C4-2B (cell line): ENCODE data around the gene MT1B.

Source experiments
- H3K27ac ChIP-seq: fragments of 450-650 bp; 2 replicates; pipeline ENCODE4 v1.5.1; 2017
- CTCF ChIP-seq: fragments of 450-650 bp; conservative IDR thresholded peaks from 2 replicates; pipeline ENCODE4 v1.5.1; 2017; ENCODE audit warnings: mild to moderate bottlenecking
- ZFX ChIP-seq: fragments of 450-650 bp; IDR thresholded peaks from 2 replicates; pipeline ENCODE4 v1.6.1; 2017

MT1B gene

DNA sequence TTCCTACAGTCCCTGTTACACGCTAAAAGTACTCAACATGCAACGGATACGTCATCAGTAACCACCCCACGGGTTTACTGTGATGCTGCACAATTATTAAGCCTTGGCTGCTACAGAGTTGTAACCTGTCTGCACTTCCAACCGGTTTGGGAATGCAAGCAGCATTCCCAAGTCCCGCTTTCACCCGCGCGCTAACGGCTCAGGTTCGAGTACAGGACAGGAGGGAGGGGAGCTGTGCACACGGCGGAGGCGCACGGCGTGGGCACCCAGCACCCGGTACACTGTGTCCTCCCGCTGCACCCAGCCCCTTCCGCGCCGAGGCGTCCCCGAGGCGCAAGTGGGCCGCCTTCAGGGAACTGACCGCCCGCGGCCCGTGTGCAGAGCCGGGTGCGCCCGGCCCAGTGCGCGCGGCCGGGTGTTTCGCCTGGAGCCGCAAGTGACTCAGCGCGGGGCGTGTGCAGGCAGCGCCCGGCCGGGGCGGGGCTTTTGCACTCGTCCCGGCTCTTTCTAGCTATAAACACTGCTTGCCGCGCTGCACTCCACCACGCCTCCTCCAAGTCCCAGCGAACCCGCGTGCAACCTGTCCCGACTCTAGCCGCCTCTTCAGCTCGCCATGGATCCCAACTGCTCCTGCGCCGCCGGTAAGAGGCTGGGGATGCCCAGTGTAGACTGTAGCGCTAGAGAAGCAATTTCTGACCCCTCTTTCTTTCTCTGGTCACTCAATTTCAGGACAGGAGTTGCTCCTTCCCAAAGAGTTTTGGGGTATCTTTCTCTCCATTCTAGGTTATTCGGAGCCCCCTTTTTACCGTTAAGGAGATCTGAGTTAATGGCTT is 43.4 kb upstream of the MT1B start, which contains the start of gene MT2A:
Gene MT2A (plus strand): TSS at position 542 of the 833 bp plus-strand sequence. CDS start 72 bp downstream, at position 614.
- no peak for TF ChIP-seq ZFX
- no peak for TF ChIP-seq CTCF
- peak within 1 kb of the TSS; percentile 79 for H3K27ac ChIP-seq

- no peak for TF ChIP-seq ZFX
- H3K27ac ChIP-seq: peak overlapping the region; percentile 79
Measured at GRCh38 chr16:56608876-56609462, 42.7 kb upstream of the MT1B start.

DNA sequence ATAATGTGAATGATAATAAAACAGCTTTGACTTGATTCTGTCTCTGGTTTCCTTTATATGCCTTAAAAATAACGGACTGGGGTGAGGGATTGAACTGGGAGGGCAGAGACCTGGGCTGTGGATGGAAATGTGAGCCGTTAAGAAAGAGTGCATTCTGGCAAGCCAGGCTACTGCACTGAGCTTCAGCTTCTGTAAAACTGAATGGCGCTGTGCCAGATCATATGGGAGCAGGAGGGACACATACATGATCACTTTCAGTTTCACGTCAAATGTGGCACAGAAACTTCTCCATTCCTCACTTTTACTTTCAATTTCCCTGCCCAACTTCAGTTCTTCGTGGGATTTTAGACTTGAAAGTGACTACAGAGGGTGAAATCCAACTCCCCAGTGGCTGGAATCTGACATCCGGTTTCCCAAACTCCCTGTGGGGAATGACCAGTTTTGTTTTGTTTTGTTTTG is 42.2 kb upstream of the MT1B start:
- H3K27ac ChIP-seq: peak overlapping the region; percentile 79
- no peak for TF ChIP-seq ZFX
- TF ChIP-seq CTCF: no peak

DNA sequence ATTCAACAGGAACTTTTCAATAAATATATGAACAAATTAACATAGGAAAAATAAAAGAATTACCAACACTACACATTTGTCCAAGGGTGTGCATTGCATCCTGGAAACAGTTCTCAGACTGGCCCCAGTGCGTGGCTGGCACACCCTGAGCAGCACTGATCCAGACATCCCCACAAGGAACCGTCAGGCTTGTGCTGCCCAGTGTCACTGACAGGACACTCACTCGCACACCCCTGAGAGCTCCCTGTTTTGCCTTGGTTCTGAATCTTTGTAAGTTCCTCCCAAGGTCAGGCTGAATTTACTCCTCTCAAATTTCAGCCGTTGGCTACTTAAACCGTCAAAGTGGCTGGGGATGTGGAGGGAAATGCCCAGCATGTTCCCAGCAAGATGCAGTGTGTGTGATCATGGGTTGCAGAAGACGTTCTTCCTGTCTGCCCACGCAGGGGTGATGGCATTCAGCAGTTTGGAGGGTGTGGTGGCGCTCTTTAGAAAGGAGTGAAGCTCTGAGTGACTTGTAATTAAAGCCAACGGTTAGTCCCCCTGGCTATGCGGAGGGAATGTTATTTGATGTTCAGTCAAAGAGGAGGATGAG is 41.6 kb upstream of the MT1B start:
- TF ChIP-seq CTCF: no peak
- H3K27ac ChIP-seq: peak overlapping the region; percentile 79

- TF ChIP-seq ZFX (no peak), CTCF (no peak)
- peak overlapping the region; percentile 79; the same call in 1 of the 2 replicates for H3K27ac ChIP-seq
Measured at GRCh38 chr16:56610609-56611111, 41.0 kb upstream of the MT1B start.

DNA sequence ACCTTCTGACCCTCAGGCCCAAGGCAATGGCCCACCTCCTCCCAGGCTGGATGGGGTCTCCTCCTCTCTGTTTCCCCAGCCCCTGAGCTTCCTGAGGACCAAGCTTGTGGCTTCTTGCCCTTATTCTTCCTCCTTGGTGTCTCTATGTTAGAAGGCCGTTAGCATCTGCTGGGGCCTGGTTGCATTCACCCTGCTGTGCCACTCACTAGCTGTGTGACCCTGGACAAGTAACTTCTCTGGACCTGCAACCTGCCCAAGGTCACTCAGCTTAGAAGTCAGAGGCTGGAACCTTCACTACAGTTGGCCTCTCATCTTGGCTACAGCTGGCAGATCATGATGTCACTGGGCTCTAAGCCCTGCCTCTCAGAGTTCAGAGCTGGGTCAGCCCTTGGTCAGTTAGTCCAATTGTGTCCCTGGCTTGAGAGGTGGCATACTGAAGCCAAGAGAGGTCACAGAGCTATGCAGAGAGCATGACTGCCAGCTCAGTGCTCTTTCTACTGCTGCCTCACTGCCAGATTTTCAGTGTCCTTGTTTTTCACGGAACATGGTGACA is 40.3 kb upstream of the MT1B start:
- TF ChIP-seq ZFX (no peak), CTCF (no peak)
- no peak overlapping the region for H3K27ac ChIP-seq

- H3K27ac ChIP-seq: no peak overlapping the region
- TF ChIP-seq CTCF (no peak), ZFX (no peak)
Measured at GRCh38 chr16:56613706-56614105, 38.0 kb upstream of the MT1B start.
